Neural cell (in vitro differentiated cells): ENCODE results near the gene ARHGEF10L.

ENCODE experiments used
- CTCF ChIP-seq: fragments of 450-650 bp; IDR thresholded peaks from 2 replicates; pipeline ENCODE4 v1.5.1; 2014; ENCODE audit warnings: antibody characterized with exemption, mild to moderate bottlenecking, moderate library complexity; ENCODE audit not compliant: poor library complexity, severe bottlenecking
- EP300 ChIP-seq: fragments of 450-650 bp; conservative IDR thresholded peaks from 2 replicates; pipeline ENCODE4 v1.6.1; 2014; ENCODE audit warnings: antibody characterized with exemption, mild to moderate bottlenecking, moderate library complexity; ENCODE audit not compliant: poor library complexity, severe bottlenecking
- EZH2 ChIP-seq: fragments of 200-600, 300-800 bp; shearing (Covaris generic), sonication (generic); IDR thresholded peaks from 2 replicates; pipeline ENCODE4 v1.6.1; 2014; ENCODE audit warnings: antibody characterized with exemption, low read length, borderline replicate concordance, mild to moderate bottlenecking; ENCODE audit not compliant: insufficient read depth, poor library complexity, severe bottlenecking
- MXI1 ChIP-seq: fragments of 450-650 bp; conservative IDR thresholded peaks from 2 replicates; pipeline ENCODE4 v1.6.1; 2014; ENCODE audit warnings: antibody characterized with exemption, mild to moderate bottlenecking; ENCODE audit not compliant: poor library complexity, severe bottlenecking
- POLR2AphosphoS5 ChIP-seq: IDR thresholded peaks from 2 replicates; pipeline ENCODE4 v1.6.1; 2012
- RAD21 ChIP-seq: fragments of 450-650 bp; conservative IDR thresholded peaks from 2 replicates; pipeline ENCODE4 v1.6.1; 2014; ENCODE audit warnings: antibody characterized with exemption, mild to moderate bottlenecking, moderate library complexity
- REST ChIP-seq: IDR thresholded peaks from 2 replicates; pipeline ENCODE4 v1.6.1; 2012; ENCODE audit warnings: borderline replicate concordance
- SMC3 ChIP-seq: fragments of 450-650 bp; conservative IDR thresholded peaks from 2 replicates; pipeline ENCODE4 v1.6.1; 2014; ENCODE audit warnings: antibody characterized with exemption, mild to moderate bottlenecking, moderate library complexity; ENCODE audit not compliant: poor library complexity
- TAF1 ChIP-seq: IDR thresholded peaks from 2 replicates; pipeline ENCODE4 v1.6.1; 2012; ENCODE audit warnings: low read depth

GRCh38 chr1:17709981-17710380 lies 170.5 kb downstream of the ARHGEF10L start:
- no peak for TF ChIP-seq EP300
- TF ChIP-seq CTCF = no peak
- no peak for TF ChIP-seq RAD21
- no peak for TF ChIP-seq POLR2AphosphoS5
- no peak for TF ChIP-seq MXI1
- no peak for TF ChIP-seq REST
- no peak for TF ChIP-seq EZH2
- no peak for TF ChIP-seq TAF1
- TF ChIP-seq SMC3 = no peak
